HG03139 (cell line): ENCODE results near the gene CUL4A.
"Not testable (repeated sequence)": the region's sequence is repeated elsewhere in the genome, so short reads cannot be mapped to it uniquely, and the experiment has no call there.

Source experiments
- ATAC-seq: cut with Tn5 transposase; IDR thresholded peaks from one replicate; pipeline ENCODE4 v1.9.1; 2021; ENCODE audit not compliant: unreplicated experiment

The CUL4A gene

GRCh38 chr13:113233101-113233500 is 23.7 kb downstream of the CUL4A start:
- no peak for ATAC-seq

GRCh38 chr13:113238536-113238935 is 29.1 kb downstream of the CUL4A start:
- no peak for ATAC-seq

- ATAC-seq = no peak
These were observed 29.9 kb downstream of the CUL4A start for GRCh38 chr13:113239357-113239756.

DNA sequence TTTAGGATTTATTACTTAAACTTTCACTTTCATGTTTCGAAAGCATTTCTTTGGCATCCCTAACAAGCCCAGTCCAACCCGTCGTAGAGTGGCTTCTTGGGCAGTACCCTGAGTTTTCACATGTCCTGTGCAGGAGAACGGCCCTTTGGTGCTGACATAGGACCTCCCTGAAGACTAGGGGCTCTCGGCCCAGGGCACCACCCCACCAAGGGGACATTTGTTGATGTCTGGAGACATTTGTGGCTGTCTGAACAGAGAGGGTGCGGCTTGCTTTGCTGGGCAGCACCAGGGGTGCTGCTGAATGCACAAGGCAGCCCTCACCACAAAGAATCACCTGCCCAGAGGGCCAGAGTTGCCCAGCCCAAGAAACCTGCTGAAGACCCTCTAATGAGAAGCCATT is 30.6 kb downstream of the CUL4A start:
- ATAC-seq = no peak

- ATAC-seq = not testable (repeated sequence)
These were observed 32.2 kb downstream of the CUL4A start for GRCh38 chr13:113241623-113242022.

- ATAC-seq = no peak
These were observed 34.4 kb downstream of the CUL4A start for GRCh38 chr13:113243847-113244246.

DNA sequence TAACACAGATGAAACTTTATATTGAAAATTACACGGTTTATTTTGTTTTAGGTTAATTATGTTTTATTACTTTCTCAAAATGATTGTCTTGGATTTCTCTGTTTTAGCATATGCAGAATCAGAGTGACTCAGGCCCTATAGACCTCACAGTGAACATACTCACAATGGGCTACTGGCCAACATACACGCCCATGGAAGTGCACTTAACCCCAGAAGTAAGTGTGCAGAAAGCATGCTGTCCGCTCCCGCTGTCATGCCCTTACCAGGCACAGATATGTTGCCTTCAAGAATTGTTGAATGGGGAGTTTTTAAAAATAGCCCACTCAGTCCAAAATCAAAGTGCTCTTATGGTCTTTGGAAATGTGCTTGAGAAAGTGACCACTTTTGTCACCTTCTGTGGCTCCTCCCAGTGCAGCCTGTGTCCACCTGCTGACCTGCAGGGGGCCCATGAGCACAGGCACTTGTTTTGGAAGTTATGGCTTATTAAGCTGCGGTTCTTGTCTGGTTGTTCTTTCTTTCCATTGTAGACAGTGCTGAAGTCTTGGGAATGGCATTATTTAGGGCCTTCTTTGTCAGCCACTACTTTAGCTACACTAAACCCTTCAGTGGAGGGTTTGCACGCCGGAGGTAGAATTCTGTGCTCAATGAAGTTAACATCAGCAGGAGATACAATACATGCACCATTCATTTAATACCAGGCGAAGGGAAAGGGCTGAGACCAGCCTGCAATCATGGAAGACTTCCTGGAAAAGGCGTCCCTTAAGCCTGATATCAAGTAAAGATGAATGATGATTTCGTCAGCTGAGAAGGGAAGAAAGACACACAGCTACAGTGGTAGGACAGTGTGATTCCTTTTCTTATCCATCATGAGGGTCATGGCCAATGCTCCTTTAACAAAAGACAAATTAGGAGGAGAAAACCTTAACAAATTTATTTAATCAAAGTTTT is 36.7 kb downstream of the CUL4A start:
- ATAC-seq = no peak

DNA sequence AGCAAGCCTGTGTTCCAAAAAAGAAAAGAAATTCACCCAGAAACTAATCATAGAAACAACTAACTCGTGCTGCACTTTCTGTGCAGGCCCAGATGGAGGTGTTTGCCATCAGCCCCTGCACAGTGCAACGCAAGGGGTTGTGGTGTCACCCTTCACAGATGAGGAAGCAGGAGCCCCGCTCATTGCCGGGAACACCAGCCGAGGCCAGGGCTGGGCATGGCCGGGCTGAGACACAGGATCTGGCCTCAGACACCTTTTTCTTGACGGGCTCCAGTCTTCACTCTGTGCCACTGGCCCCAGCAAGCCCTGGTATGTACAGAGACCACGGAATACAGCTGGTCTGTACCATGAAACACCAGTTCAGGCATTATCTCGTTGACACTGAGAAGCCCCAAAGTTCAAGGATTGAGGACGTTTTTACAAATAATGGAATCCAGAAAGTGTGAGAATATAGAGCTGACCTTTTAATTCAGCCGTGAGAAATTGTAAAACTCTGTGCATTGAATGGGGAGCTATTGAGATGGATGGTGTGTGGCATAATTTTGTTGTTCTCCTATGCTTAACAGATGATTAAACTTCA is 43.2 kb downstream of the CUL4A start:
- ATAC-seq = no peak

DNA sequence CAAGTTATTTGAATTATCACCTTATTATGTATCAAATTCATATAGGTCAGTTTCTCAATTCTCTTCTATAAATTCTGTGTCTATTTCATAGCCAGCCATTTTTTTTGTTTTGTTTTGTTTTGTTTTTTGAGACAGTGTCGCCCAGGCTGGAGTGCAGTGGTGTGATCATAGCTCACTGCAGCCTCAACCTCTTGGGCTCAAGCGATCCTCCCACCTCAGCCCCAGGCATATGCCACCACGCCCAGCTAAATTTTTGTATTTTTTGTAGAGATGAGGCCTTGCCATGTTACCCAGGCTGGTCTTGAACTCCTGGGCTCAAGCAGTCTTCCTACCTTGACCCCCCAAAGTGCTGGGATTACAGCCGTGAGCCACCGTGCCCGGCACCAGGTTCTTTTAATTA is 48.5 kb downstream of the CUL4A start:
- not testable (repeated sequence) for ATAC-seq

- ATAC-seq = no peak
These were observed 49.1 kb downstream of the CUL4A start for GRCh38 chr13:113258321-113259054.

- ATAC-seq = no peak
These were observed 51.6 kb downstream of the CUL4A start for GRCh38 chr13:113260996-113261395.

DNA sequence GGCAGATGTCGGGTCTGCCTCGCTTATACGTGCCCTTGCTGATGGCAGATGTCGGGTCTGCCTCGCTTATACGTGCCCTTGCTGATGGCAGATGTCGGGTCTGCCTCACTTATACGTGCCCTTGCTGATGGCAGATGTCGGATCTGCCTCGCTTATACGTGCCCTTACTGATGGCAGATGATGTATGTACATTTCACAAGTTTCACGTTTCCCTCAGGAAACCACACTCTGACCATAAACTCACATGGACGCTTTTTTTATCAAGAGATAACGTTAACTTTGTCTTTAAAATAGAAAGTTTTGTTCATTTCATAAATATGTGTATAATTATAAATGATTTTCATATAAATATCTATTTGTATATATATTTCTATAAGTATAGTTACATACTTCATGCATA is 53.6 kb downstream of the CUL4A start:
- not testable (repeated sequence) for ATAC-seq

- ATAC-seq = no peak
These were observed 58.4 kb downstream of the CUL4A start for GRCh38 chr13:113267642-113268405.

DNA sequence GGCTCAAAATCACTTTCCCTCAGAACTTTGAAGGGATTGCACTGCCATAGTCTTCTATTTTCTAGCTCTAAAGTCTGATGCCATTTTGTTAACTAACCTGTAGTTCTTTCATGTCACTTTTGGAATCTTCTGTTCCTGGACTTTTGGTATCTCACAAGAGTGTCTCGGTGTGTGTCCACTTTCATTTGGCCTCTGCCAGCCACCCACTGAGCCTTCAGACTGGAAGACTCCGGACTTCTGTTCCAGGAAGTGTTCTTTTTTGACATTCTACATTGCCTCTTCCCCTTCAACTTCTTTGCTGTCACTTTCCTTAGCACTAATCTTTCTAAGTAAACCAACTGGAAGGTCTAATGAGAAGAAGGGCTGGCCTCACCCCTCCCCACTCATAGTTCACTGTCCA is 62.6 kb downstream of the CUL4A start:
- no peak for ATAC-seq

DNA sequence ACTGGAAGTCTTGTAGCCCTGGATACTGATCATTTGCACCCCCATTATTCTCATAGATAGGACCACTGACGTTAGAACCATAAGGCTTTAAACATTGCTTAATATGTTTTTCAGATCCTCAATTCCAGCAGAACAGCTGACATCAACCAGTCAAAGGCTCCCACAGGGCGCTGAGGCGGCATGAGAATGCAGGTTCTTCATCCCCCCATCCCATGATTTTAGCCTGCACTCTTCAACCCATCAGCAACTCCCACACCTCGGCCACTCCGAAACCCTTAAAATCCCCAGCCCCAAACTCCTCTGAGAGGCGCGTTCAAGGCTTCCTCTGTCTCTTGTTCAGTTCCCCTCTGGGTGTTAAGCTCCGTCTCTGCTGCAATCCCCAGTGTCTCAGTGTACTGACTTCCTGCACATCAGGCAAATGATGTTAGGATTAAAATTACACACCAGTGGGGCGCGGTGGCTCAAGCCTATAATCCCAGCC is 63.3 kb downstream of the CUL4A start:
- ATAC-seq = no peak

DNA sequence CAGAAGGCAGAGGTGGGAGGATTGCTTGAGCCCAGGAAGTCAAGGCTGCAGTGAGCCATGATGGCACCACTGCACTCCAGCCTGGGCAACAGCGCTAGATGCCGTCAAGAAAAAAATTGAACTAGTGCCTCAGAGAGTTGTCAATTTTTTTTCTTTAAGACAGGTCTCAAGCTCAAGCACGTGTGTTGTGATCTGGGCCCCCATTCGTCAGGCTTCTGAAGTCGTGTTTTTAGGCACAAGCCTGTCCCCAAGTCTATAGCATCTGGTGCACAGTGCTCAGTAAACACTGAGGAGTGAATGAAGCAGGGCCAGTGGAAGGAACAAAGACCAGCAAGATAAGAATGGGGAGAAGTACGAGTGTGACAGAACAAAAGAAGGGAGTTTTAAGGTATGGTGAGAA is 63.9 kb downstream of the CUL4A start:
- ATAC-seq = no peak

- ATAC-seq = no peak
These were observed 64.6 kb downstream of the CUL4A start for GRCh38 chr13:113273851-113274590.

- no peak for ATAC-seq
These were observed 65.3 kb downstream of the CUL4A start for GRCh38 chr13:113274721-113275120.

DNA sequence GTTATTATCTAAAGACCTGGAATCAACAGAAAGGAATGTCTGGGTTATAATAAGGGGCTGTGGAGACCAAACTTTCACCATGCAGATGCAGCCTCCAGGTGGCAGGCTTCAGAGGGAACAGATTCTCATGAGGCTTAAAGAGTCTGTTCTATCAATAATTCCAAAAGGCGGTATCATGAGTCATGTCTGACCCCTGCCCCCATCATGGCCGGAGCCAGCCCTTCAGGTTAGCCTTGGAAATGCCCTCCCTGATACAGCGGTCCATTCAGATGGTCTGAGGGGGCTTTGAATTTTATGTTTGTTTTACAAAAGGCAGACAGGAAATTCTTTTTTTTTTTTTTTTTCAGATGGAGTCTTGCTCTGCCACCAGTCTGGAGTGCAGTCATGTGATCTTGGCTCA is 66.0 kb downstream of the CUL4A start:
- ATAC-seq = no peak

GRCh38 chr13:113280126-113280525 is 70.7 kb downstream of the CUL4A start:
- ATAC-seq = no peak
